K562 (cell line): ENCODE measurements around the gene ST6GALNAC1. TPM values are rescaled to one million over a fixed set of nuclear protein-coding genes. Genes with fewer than 3 reads are reported as not detected.

ENCODE experiments used
- ATAC-seq: fragments of 200-7000 bp; cut with Tn5 transposase; 3 replicates; pipeline ENCODE4 v1.9.1; 2020; ENCODE audit warnings: moderate library complexity
- BruUV-seq: library from RNA; stranded (reverse); fragments of 400-500 nt; replicated peaks from 2 replicates; lab custom pipeline; 2021; lab: Mats Ljungman, UMichigan
- CTCF ChIA-PET: fragments of 300-600 bp; formaldehyde crosslinking; extraction: SDS; loops from one replicate; lab custom pipeline; 2021; ENCODE audit warnings: low intra/inter-chr PET ratio; lab: Yijun Ruan, JAX
- POLR2A ChIA-PET: fragments of 300-600, 350-650 bp; sonication (Branson Sonifier 250); formaldehyde crosslinking; extraction: SDS; loops from one replicate; lab custom pipeline; 2021; ENCODE audit warnings: antibody characterized with exemption, inconsistent platforms; lab: Yijun Ruan, JAX
- DNase-seq, 4 experiments: peaks; one replicate each; pipeline versions ENCODE4 v3.0.0 to v3.0.0-alpha.2; 2011 to 2018; ENCODE audit warnings: low spot score in 3 of 4, mixed read lengths in 3 of 4; ENCODE audit errors: extremely low read depth in 1 of 4
- FAIRE-seq: peaks from 2 replicates; lab custom pipeline; 2011; peaks lifted over from hg19 to GRCh38; lab: Jason Lieb, UNC
- H2AFZ ChIP-seq: 2 replicates; pipeline ENCODE4 v1.6.0; 2011; ENCODE audit warnings: low read depth, low read length, control low read depth, inconsistent platforms
- H3K27ac ChIP-seq: fragments of 200-600 bp; 3 replicates; pipeline ENCODE4 v1.8.0; 2011; ENCODE audit warnings: low read depth, mild to moderate bottlenecking, control low read depth, inconsistent platforms, low read length, moderate library complexity, mixed read lengths; ENCODE audit errors: extremely low read depth
- H3K27me3 ChIP-seq, 2 experiments: fragments of 300-600 bp in 1 of 2; 2 replicates in 1 of 2; 3 replicates in 1 of 2; pipeline versions ENCODE4 v1.6.0 to v1.8.0; 2011; ENCODE audit warnings: inconsistent platforms in 2 of 2, low read length in 2 of 2, mild to moderate bottlenecking in 1 of 2, mixed read lengths in 1 of 2, moderate library complexity in 1 of 2; ENCODE audit not compliant: control insufficient read depth in 2 of 2, insufficient read depth in 2 of 2
- H3K36me3 ChIP-seq: fragments of 300-600 bp; 3 replicates; pipeline ENCODE4 v1.8.0; 2011; ENCODE audit warnings: mild to moderate bottlenecking, low read length, inconsistent platforms; ENCODE audit not compliant: control insufficient read depth, insufficient read depth
- H3K4me1 ChIP-seq, 2 experiments: fragments of 200-600 bp in 1 of 2; replicated peaks in 1 of 2; 2 replicates in 1 of 2; 3 replicates in 1 of 2; pipeline versions ENCODE4 v1.5.1 to v1.8.0; 2011; ENCODE audit warnings: inconsistent platforms in 2 of 2, low read length in 2 of 2, mild to moderate bottlenecking in 1 of 2, mixed read lengths in 1 of 2, moderate library complexity in 1 of 2; ENCODE audit not compliant: control insufficient read depth in 2 of 2, insufficient read depth in 2 of 2
- H3K4me2 ChIP-seq: 2 replicates; pipeline ENCODE4 v1.6.1; 2011; ENCODE audit warnings: low read length, control low read depth, inconsistent platforms, mixed read lengths; ENCODE audit not compliant: insufficient read depth
- H3K4me3 ChIP-seq: fragments of 200-600 bp; sonication (generic), shearing (Covaris generic); 2 replicates; pipeline ENCODE4 v1.5.1; 2016; ENCODE audit warnings: control low read depth, inconsistent platforms
- H3K79me2 ChIP-seq: fragments of 200-600 bp; 3 replicates; pipeline ENCODE4 v1.8.0; 2011; ENCODE audit warnings: low read length, inconsistent platforms; ENCODE audit not compliant: control insufficient read depth, insufficient read depth
- H3K9ac ChIP-seq, 2 experiments: 2 replicates each; pipeline versions ENCODE4 v1.6.0 to v1.6.1; 2011; ENCODE audit warnings: low read depth in 2 of 2, low read length in 2 of 2, control low read depth in 1 of 2, inconsistent platforms in 1 of 2, mild to moderate bottlenecking in 1 of 2, mixed read lengths in 1 of 2; ENCODE audit not compliant: insufficient read depth in 1 of 2
- H3K9me1 ChIP-seq: one replicate; pipeline ENCODE4 v1.6.0; 2011; ENCODE audit warnings: inconsistent platforms, mild to moderate bottlenecking, low read length, moderate library complexity; ENCODE audit not compliant: control insufficient read depth, insufficient read depth
- H3K9me3 ChIP-seq: replicated peaks from 2 replicates; pipeline ENCODE4 v1.5.1; 2011; ENCODE audit warnings: low read depth, low read length, inconsistent platforms; ENCODE audit not compliant: control insufficient read depth, insufficient read depth
- H4K20me1 ChIP-seq: replicated peaks from 2 replicates; pipeline ENCODE4 v1.6.1; 2011; ENCODE audit warnings: low read length, inconsistent platforms, mixed read lengths; ENCODE audit not compliant: control insufficient read depth, insufficient read depth
- ARID1B ChIP-seq: fragments of 450-650 bp; IDR thresholded peaks from 2 replicates; pipeline ENCODE4 v1.6.1; 2016; ENCODE audit warnings: antibody characterized with exemption, mild to moderate bottlenecking, inconsistent platforms
- BACH1 ChIP-seq: fragments of 200-800 bp; sonication (Bioruptor generic); IDR thresholded peaks from 2 replicates; pipeline ENCODE4 v1.6.1; 2016; ENCODE audit warnings: missing genetic modification characterization, missing compliant biosample characterization
- FOXA1 ChIP-seq: fragments of 450-650 bp; IDR thresholded peaks from 2 replicates; pipeline ENCODE4 v1.6.1; 2016; ENCODE audit warnings: mild to moderate bottlenecking, borderline replicate concordance
- FOXP4 ChIP-seq: sonication (generic); formaldehyde crosslinking; IDR thresholded peaks from 2 replicates; pipeline ENCODE4 v1.8.0; 2022; ENCODE audit warnings: mild to moderate bottlenecking, missing genetic modification reagents, borderline replicate concordance
- GATA2 ChIP-seq: sonication (generic); formaldehyde crosslinking; IDR thresholded peaks from 2 replicates; pipeline ENCODE4 v1.4.0; 2020; ENCODE audit warnings: mild to moderate bottlenecking, missing genetic modification reagents
- IFI16 ChIP-seq: fragments of 250-450 bp; sonication (Bioruptor Pico); IDR thresholded peaks from 2 replicates; pipeline ENCODE4 v2.1.2; 2022; ENCODE audit warnings: mild to moderate bottlenecking, inconsistent platforms
- KLF10 ChIP-seq: fragments of 250-450 bp; sonication (Bioruptor Pico); IDR thresholded peaks from 2 replicates; pipeline ENCODE4 v1.6.1; 2021; ENCODE audit warnings: matching md5 sums
- NBN ChIP-seq: fragments of 450-650 bp; IDR thresholded peaks from 2 replicates; pipeline ENCODE4 v1.6.1; 2016; ENCODE audit warnings: low read depth, mild to moderate bottlenecking
- NFATC3 ChIP-seq: fragments of 450-650 bp; IDR thresholded peaks from 2 replicates; pipeline ENCODE4 v1.6.1; 2017; ENCODE audit warnings: mild to moderate bottlenecking
- POLR2H ChIP-seq: IDR thresholded peaks from 2 replicates; pipeline ENCODE4 v1.6.1; 2016; ENCODE audit warnings: missing genetic modification characterization, low read depth, mild to moderate bottlenecking, control low read depth, missing compliant biosample characterization, moderate library complexity
- PYGO2 ChIP-seq: fragments of 450-650 bp; IDR thresholded peaks from 2 replicates; pipeline ENCODE4 v1.6.1; 2016; ENCODE audit warnings: mild to moderate bottlenecking, missing genetic modification characterization, moderate library complexity, missing compliant biosample characterization
- SMAD2 ChIP-seq: fragments of 150-350 bp; IDR thresholded peaks from 2 replicates; pipeline ENCODE4 v1.6.1; 2014; ENCODE audit warnings: low read depth, mild to moderate bottlenecking, low read length
- ZNF23 ChIP-seq: fragments of 250-450 bp; sonication (Bioruptor Pico); IDR thresholded peaks from 2 replicates; pipeline ENCODE4 v1.4.0; 2020; ENCODE audit warnings: mild to moderate bottlenecking
- ZNF316 ChIP-seq: fragments of 450-650 bp; IDR thresholded peaks from 2 replicates; pipeline ENCODE4 v1.6.1; 2016
- ZNF354B ChIP-seq: fragments of 250-450 bp; sonication (Bioruptor Pico); IDR thresholded peaks from 2 replicates; pipeline ENCODE4 v1.4.0; 2020
- ZNF41 ChIP-seq: fragments of 250-450 bp; sonication (Bioruptor Pico); conservative IDR thresholded peaks from 2 replicates; pipeline ENCODE4 v1.4.0; 2020; ENCODE audit warnings: mild to moderate bottlenecking
- ZNF449 ChIP-seq: fragments of 250-450 bp; sonication (Bioruptor Pico); IDR thresholded peaks from 2 replicates; pipeline ENCODE4 v1.8.0; 2022; ENCODE audit warnings: moderate library complexity, mild to moderate bottlenecking, inconsistent platforms
- WGBS: fragments of 100-300 bp; shearing (Covaris generic); methylation state at CpG from one replicate; pipeline ENCODE4 v1.1.6; 2016; ENCODE audit warnings: low coverage, mixed read lengths; ENCODE audit not compliant: insufficient coverage; ENCODE audit errors: missing lambda C conversion rate; 5-methylcytosine and 5-hydroxymethylcytosine counted together
- in situ Hi-C: fragments of 300-500 bp; cut with MboI; formaldehyde crosslinking; loops from 4 replicates; pipeline ENCODE4 v1.15.0; 2018; ENCODE audit warnings: inconsistent platforms, mixed read lengths
- intact Hi-C: fragments of 100-400 bp; cut with micrococcal nuclease; formaldehyde crosslinking; loops from 2 replicates; pipeline ENCODE4 v1.14.2; 2022
- polyA plus RNA-seq, 8 experiments: library from polyadenylated mRNA; depleted of rRNA in 4 of 8; stranded (reverse) in 5 of 8; unstranded in 3 of 8; fragments of >200 nt; fragmentation: Nextera tagmentation in 2 of 8; fragmentation: Illumina TruSeq in 1 of 8; extraction: Ambion mirVana in 2 of 8; extraction: Trizol in 1 of 8; gene quantifications; 2 replicates each; pipeline versions ENCODE4 v1.2.1 to v1.2.3, GENCODE V29; 2011 to 2014; ENCODE audit warnings: inconsistent platforms in 1 of 8, missing spikeins in 1 of 8
- total RNA-seq, 7 experiments: library from RNA; depleted of rRNA in 6 of 7; stranded (reverse); fragments of >200 nt in 6 of 7; fragmentation: Illumina TruSeq in 2 of 7; extraction: Trizol in 2 of 7; gene quantifications; 2 replicates each; pipeline versions ENCODE4 v1.2.1 to v1.2.3, GENCODE V29; 2011 to 2021; ENCODE audit warnings: low replicate concordance in 1 of 7
- TF ChIP-seq, protein P1 (sequence below): fragments of 200-800 bp; sonication (Bioruptor generic); IDR thresholded peaks from 2 replicates; pipeline ENCODE4 v1.6.1; 2017; ENCODE audit warnings: missing genetic modification characterization, missing compliant biosample characterization

ST6GALNAC1 gene
- total and polyA plus RNA-seq, 9 of the 15 experiments (the other 6 are each of a cell fraction or from before 2014, with no cell fraction given): 20.6 to 68.4 (median 50.5) TPM

GRCh38 chr17:76685366-76685765, 41.8 kb upstream of the ST6GALNAC1 start:
- H3K4me1 ChIP-seq: peaks cover 26 to 64% of the 10 kb centered on the region in 2 experiments
- DNase-seq (no peak), FAIRE-seq (no peak), ATAC-seq (no peak)
- H3K4me3 ChIP-seq: no peak overlapping the region
- H2AFZ ChIP-seq: no peak overlapping the region
- H3K36me3 ChIP-seq: no peaks in the 10 kb centered on the region
- TF ChIP-seq ZNF316: no peak
- no peak for TF ChIP-seq FOXP4 (CRISPR knock-in tag)
- no peak for TF ChIP-seq FOXA1
- TF ChIP-seq, protein P1, sequence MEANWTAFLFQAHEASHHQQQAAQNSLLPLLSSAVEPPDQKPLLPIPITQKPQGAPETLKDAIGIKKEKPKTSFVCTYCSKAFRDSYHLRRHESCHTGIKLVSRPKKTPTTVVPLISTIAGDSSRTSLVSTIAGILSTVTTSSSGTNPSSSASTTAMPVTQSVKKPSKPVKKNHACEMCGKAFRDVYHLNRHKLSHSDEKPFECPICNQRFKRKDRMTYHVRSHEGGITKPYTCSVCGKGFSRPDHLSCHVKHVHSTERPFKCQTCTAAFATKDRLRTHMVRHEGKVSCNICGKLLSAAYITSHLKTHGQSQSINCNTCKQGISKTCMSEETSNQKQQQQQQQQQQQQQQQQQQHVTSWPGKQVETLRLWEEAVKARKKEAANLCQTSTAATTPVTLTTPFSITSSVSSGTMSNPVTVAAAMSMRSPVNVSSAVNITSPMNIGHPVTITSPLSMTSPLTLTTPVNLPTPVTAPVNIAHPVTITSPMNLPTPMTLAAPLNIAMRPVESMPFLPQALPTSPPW (CRISPR knock-in tag): no peak
- TF ChIP-seq ZNF23 (CRISPR knock-in tag): no peak
- TF ChIP-seq ZNF41 (CRISPR knock-in tag): no peak
- no peak for TF ChIP-seq IFI16
- no peak for TF ChIP-seq KLF10
- no peak for TF ChIP-seq SMAD2
- no peak for TF ChIP-seq BACH1 (tag)
- TF ChIP-seq POLR2H (tag): no peak
- no peak for TF ChIP-seq ARID1B
- TF ChIP-seq ZNF449: no peak
- no peak for TF ChIP-seq NFATC3
- no peak for TF ChIP-seq GATA2 (CRISPR knock-in tag)
- no peak for TF ChIP-seq PYGO2 (tag)
- TF ChIP-seq ZNF354B (CRISPR knock-in tag): no peak
- no peak for TF ChIP-seq NBN
- intact Hi-C loops (no loop called here), in situ Hi-C loops (no loop called here)
- no peak overlapping the region for H3K27ac ChIP-seq
- no peaks in the 10 kb centered on the region for H3K9me1 ChIP-seq
- no peaks in the 10 kb centered on the region for H3K9me3 ChIP-seq
- 59% methylated on average over 12 of the region's 12 CpGs for WGBS
- no TSS peak for BruUV-seq
- no peak overlapping the region; a peak in 1 of 4 replicates for H3K9ac ChIP-seq
- H4K20me1 ChIP-seq: no peaks in the 10 kb centered on the region; the same call in none of the 2 replicates
- no peak overlapping the region for H3K4me2 ChIP-seq
- H3K79me2 ChIP-seq: no peaks in the 10 kb centered on the region
- POLR2A ChIA-PET: interaction anchor here (0.7 to 1.7 kb wide), 5 partner anchors 31 to 128 kb away, joined by 3 to 4 read pairs (median 4); no protein-coding TSS in a partner anchor
- no peaks in the 10 kb centered on the region for H3K27me3 ChIP-seq
- CTCF ChIA-PET: no interaction called here
